NCI-H2029 (cell line): ENCODE data around the gene KLK11.

Source experiments
- DNase-seq: peaks from one replicate; lab custom pipeline; 2025; lab: John Stamatoyannopoulos, UW

The KLK11 gene

GRCh38 chr19:51027873-51028272 is 1.5 kb upstream of the KLK11 start:
- DNase-seq: no peak

DNA sequence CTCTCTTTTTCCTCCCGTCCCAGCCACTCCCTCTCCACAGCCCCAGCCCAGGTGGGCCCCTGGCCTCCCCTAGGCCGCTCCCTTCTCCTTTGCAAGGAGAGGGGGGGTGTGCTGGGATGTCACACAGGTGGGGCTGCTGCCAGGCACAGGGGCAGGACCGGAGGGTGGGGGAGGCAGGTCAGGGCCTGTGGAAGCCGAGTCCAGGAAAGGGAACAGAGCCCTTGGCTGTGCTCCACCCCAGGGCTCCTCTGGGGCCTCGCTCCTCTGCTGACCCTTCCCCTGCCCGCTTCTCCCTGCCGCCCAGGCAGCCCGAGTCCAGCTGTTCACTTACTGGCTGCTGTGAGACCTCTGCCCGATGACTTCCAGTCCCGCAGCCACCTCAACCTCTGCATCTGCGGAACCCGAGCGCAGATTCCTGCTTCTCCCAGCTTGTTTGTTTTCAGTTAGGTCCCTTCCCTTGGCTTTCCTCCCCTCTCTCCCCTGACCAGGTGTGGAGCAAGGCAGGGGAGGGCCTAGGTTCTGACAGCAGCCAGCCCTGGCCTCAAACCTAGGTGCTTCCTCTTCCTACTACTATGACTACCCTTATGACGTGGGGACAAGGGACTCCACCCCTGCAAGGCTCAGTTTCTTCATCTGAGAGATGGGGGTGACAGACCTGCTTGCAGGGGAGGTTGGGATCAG is 850 bp upstream of the KLK11 start:
- peak; percentile 56 for DNase-seq

DNA sequence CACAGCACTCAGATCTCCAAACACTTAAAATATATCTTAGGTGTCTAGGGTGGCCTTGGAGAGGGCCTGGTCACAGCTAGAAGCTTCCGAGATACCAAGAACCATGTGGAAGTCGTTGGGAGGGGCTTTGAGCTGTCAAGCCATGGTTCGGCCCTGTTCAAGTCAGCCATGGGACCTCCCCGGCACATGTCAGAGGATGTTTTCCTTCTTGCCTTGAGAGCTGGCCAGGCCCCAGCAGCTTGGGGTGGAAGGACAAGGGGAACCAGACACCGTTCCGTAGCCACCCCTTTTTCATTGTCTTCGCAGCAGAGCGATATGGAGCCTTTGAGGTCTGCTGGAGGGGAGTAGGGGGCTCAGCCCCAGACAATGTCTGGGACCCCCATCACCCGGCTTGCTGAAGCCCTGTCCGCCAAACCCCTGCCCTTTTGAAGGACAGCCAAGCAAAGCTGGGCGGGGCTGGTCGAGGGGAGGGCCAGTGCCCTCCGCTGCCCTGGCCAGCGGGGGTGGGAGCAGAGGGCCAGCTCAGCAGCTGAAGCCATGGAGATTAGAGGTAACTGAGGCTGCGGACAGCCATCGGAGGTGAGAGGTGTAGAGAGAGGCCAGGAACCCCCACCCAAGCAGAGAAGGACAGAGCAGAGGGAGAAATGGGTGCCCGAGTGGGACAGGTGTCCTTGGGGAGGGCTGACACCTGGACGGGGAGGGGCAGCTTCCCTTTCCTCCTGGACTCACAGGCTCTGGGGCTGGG is 435 bp downstream of the KLK11 start:
- peak; percentile 72 for DNase-seq

DNA sequence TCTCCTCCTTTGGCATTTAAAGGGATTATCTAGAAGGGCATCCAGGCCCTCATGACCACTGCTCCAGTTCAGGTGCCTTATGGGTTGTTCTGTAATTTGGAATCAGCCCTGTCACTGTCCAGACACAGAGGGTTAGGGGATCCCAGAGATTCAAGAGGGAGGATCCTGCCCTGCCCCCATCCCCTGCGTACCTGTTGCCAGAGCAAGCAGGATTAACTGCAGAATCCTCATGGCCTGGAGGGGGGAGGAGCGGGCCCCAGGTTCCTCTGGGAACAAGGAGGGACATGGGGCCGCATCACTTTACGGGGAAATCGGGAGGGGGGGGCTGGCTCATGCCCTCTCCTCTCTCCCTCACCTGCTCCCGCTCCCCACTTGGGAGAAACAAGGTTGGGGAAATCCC is 1.0 kb downstream of the KLK11 start:
- DNase-seq: peak; percentile 73

GRCh38 chr19:51024924-51025323 is 1.5 kb downstream of the KLK11 start:
- DNase-seq: peak; percentile 90

- no peak for DNase-seq
Measured at GRCh38 chr19:51023946-51024345, 2.5 kb downstream of the KLK11 start.

- DNase-seq: no peak
Measured at GRCh38 chr19:51022526-51022925, 3.9 kb downstream of the KLK11 start.

- peak; percentile 61 for DNase-seq
Measured at GRCh38 chr19:51020988-51021651, 5.3 kb downstream of the KLK11 start.

- DNase-seq: no peak
Measured at GRCh38 chr19:51019544-51019925, 6.9 kb downstream of the KLK11 start, which contains the start of gene KLK10. Gene KLK10, minus strand, starts transcription at chr19:51019709. Its CDS starts 579 bp downstream, at chr19:51019130.

DNA sequence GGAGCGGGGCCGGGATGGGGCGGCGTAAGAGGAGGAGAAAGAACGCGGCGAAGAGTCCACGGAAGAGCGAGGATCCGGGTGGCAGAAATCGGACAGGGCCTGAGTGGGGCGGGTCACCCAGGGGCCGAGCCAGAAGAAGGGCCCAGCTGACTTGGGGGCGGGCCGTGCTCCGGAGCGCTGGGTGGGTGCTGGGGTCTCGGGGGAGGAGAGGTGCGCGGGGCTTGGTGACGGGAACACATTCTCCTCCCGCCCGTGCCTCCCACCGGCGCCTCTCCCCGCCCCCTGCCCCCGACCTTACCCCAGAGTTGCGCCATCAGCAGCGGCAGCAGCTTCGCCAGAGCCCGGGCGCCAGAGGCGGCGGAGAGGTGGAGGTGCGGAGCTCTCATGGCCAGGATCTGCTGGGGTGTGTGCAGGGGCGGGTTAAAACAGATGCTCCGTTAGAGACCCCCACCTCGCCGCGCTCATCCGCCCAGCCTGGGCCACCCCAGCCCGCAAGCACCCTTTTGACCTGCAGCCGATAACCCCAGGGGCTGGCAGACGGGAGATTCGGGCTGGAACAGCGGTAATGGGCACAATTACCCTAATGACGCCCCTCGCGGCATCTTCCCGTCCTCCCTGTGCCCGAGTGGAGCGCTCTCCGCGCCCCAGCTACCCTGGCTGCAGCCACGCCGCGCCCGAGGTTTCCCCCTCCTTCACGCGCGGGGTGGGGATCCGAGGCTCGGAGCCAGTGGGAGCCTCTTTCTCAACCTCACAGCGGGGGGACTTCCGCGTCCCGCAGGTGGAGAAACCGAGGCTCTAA is 7.5 kb downstream of the KLK11 start:
- DNase-seq: no peak

DNA sequence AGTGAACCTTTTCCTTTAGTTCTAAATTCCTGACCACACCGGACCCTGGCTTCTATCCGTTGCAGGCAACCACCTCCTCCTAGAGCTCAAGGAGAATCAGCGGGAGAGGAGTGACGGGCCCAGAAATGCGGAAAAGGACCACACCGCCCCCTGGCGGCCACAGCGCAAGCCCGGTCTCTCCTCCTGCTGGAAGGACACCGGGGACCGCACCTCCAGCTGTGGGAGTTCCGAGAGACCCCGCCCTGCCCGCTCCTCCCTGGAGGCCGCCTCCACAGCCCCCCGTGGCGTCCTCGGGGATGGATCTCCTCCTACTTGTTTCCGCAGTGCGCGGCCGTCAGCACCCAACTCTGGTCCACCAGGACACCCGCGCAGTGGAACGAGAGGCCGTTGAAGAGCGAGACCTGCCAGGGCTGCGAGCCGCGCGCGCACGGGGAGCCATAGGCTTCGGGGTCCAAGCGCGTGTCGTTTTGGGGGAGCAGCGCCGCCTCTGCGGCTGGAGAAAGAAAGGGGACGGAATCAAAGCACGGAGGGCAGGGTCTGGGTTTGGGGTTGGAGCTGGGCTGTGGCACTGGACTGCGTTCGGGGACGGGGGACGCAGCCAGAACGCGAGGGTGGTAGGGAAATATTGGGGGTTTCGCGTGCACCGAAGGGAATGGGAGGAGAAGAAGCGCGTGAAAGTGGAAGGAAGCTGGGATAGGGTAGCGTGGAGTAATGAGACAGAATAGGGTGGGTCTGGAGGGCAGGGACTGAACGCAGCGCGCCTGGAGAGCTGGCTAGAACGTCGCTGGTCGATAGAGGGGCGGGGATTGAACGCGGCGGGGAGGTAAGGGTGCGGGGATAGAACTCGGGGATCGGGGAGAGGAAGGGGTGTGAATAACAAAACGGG is 9.4 kb downstream of the KLK11 start:
- DNase-seq: peak; percentile 65

- no peak for DNase-seq
Measured at GRCh38 chr19:51015691-51016267, 10.6 kb downstream of the KLK11 start.

DNA sequence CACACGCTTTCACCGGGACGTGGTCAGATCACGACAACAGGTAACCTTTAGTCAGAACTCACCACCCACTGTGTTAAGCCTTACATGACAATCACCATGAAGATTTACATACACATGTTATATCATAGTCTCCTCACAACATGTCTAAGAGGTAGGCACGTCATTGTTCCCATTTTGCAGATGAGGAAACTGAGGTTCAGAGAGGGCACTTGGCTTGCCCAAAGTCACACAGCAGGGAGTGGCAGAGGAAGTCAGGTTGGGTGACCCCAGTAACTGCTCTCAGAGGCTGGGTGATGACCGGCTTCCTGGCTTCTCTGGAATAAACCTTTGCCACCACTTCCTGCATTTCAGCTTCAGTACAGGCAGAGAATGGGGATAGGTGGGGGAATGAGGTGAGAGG is 12.2 kb downstream of the KLK11 start:
- DNase-seq: no peak

GRCh38 chr19:51012661-51013190 is 13.7 kb downstream of the KLK11 start:
- no peak for DNase-seq

- no peak for DNase-seq
Measured at GRCh38 chr19:51010066-51010795, 16.2 kb downstream of the KLK11 start.

- no peak for DNase-seq
Measured at GRCh38 chr19:51009061-51009891, 17.1 kb downstream of the KLK11 start.

DNA sequence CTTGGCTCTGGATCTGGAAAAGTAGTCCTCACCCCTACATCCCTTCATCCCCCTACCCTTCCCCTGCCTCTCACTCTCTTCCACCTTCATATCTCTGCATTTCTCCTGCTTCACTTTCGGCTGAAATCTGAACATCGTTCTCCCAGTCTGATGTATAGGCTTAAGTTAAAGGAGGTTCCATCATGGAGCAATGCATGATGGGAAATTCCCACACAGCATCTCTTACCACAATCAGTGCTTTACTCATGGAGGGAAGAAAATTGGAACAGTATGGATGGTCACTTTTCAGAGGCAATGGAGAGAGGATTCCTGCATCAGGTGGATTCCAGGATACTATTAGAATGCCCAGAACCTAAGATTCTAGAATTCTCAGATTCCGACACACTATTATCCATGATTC is 18.9 kb downstream of the KLK11 start:
- DNase-seq: no peak

DNA sequence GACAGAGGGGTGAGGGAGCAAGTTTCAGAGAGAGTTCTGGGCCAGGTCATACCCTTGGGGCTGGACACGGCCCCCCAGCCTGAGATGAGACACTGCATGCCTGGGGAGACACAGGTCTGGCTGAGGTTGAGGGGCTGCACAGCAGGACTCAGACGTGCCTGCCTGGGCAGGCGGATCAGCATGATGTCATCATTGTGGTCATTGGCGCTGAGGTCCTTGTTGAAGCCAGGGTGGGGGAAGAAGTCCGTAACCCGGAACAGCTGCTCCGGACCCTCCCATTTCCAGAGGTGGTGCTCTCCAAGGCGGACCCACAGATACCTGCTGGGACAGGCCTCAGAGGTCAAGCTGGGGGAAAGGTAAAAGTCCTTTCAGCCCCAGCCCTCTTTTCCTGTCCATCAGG is 20.0 kb downstream of the KLK11 start:
- DNase-seq: no peak

GRCh38 chr19:51005248-51005647 is 21.2 kb downstream of the KLK11 start:
- no peak for DNase-seq
